ENCODE measurements around the gene ATP11A.
"Not testable (repeated sequence)": the region's sequence is repeated elsewhere in the genome, so short reads cannot be mapped to it uniquely, and the experiment has no call there.

Gene ATP11A

GRCh38 chr13:112883241-112883945 lies 193.6 kb downstream of the ATP11A start:
- no peak overlapping the region for H3K9ac ChIP-seq (ENCODE audit: low read depth, low read length)
- no peaks in the 10 kb centered on the region for H3K9me3 ChIP-seq (ENCODE audit: control insufficient read depth, insufficient read depth, low read length)
- H3K4me1 ChIP-seq (ENCODE audit: control insufficient read depth, insufficient read depth, low read length), result no peaks in the 10 kb centered on the region
- no peak overlapping the region for H3K4me3 ChIP-seq (ENCODE audit: low read depth, low read length)
- H3K27ac ChIP-seq (ENCODE audit: low read depth, low read length), result no peak overlapping the region
- no peaks in the 10 kb centered on the region for H3K27me3 ChIP-seq (ENCODE audit: control insufficient read depth, insufficient read depth, low read length)
- peaks cover 34% of the 10 kb centered on the region for H3K36me3 ChIP-seq (ENCODE audit: control insufficient read depth, insufficient read depth, low read length)

GRCh38 chr13:112884700-112885099 lies 194.9 kb downstream of the ATP11A start:
- not testable (repeated sequence) for H3K27me3 ChIP-seq (ENCODE audit: control insufficient read depth, insufficient read depth, low read length); H3K9ac ChIP-seq (ENCODE audit: low read depth, low read length); H3K27ac ChIP-seq (ENCODE audit: low read depth, low read length); H3K4me1 ChIP-seq (ENCODE audit: control insufficient read depth, insufficient read depth, low read length); H3K9me3 ChIP-seq (ENCODE audit: control insufficient read depth, insufficient read depth, low read length); H3K4me3 ChIP-seq (ENCODE audit: low read depth, low read length)
- peaks cover 28% of the 10 kb centered on the region for H3K36me3 ChIP-seq (ENCODE audit: control insufficient read depth, insufficient read depth, low read length)

GRCh38 chr13:112885242-112885781 lies 195.5 kb downstream of the ATP11A start:
- Histone ChIP-seq H3K36me3 (ENCODE audit: control insufficient read depth, insufficient read depth, low read length) (peaks cover 24% of the 10 kb centered on the region), H3K4me1 (ENCODE audit: control insufficient read depth, insufficient read depth, low read length) (no peaks in the 10 kb centered on the region), H3K27me3 (ENCODE audit: control insufficient read depth, insufficient read depth, low read length) (peaks cover 1% of the 10 kb centered on the region; the same call in 1 of the 2 replicates), H3K4me3 (ENCODE audit: low read depth, low read length) (no peak overlapping the region), H3K9ac (ENCODE audit: low read depth, low read length) (no peak overlapping the region), H3K27ac (ENCODE audit: low read depth, low read length) (no peak overlapping the region), H3K9me3 (ENCODE audit: control insufficient read depth, insufficient read depth, low read length) (no peaks in the 10 kb centered on the region)

GRCh38 chr13:112885782-112886268 lies 196.0 kb downstream of the ATP11A start:
- Histone ChIP-seq H3K9ac (ENCODE audit: low read depth, low read length) (no peak overlapping the region), H3K4me3 (ENCODE audit: low read depth, low read length) (no peak overlapping the region; the same call in 1 of the 2 replicates), H3K4me1 (ENCODE audit: control insufficient read depth, insufficient read depth, low read length) (peaks cover 4% of the 10 kb centered on the region; the same call in 1 of the 2 replicates), H3K27ac (ENCODE audit: low read depth, low read length) (peak overlapping the region; percentile 54), H3K9me3 (ENCODE audit: control insufficient read depth, insufficient read depth, low read length) (no peaks in the 10 kb centered on the region), H3K36me3 (ENCODE audit: control insufficient read depth, insufficient read depth, low read length) (peaks cover 19% of the 10 kb centered on the region), H3K27me3 (ENCODE audit: control insufficient read depth, insufficient read depth, low read length) (peaks cover 6% of the 10 kb centered on the region)

- H3K4me3 ChIP-seq (ENCODE audit: low read depth, low read length), result no peak overlapping the region
- no peaks in the 10 kb centered on the region for H3K9me3 ChIP-seq (ENCODE audit: control insufficient read depth, insufficient read depth, low read length)
- H3K36me3 ChIP-seq (ENCODE audit: control insufficient read depth, insufficient read depth, low read length), result peaks cover 9% of the 10 kb centered on the region; the same call in 1 of the 2 replicates
- peaks cover 17% of the 10 kb centered on the region for H3K4me1 ChIP-seq (ENCODE audit: control insufficient read depth, insufficient read depth, low read length)
- H3K9ac ChIP-seq (ENCODE audit: low read depth, low read length), result no peak overlapping the region
- H3K27me3 ChIP-seq (ENCODE audit: control insufficient read depth, insufficient read depth, low read length), result peaks cover 18% of the 10 kb centered on the region
- no peak overlapping the region for H3K27ac ChIP-seq (ENCODE audit: low read depth, low read length)
Observed at GRCh38 chr13:112887151-112887550, 197.3 kb downstream of the ATP11A start.

- Histone ChIP-seq H3K27me3 (ENCODE audit: control insufficient read depth, insufficient read depth, low read length) (peaks cover 22% of the 10 kb centered on the region), H3K36me3 (ENCODE audit: control insufficient read depth, insufficient read depth, low read length) (0 out of 2 replicates have a peak, but pooled peaks cover 5% of the 10 kb centered on the region), H3K9me3 (ENCODE audit: control insufficient read depth, insufficient read depth, low read length) (no peaks in the 10 kb centered on the region), H3K9ac (ENCODE audit: low read depth, low read length) (no peak overlapping the region), H3K4me3 (ENCODE audit: low read depth, low read length) (no peak overlapping the region), H3K4me1 (ENCODE audit: control insufficient read depth, insufficient read depth, low read length) (peaks cover 21% of the 10 kb centered on the region), H3K27ac (ENCODE audit: low read depth, low read length) (no peak overlapping the region)
Observed at GRCh38 chr13:112887557-112887991, 197.7 kb downstream of the ATP11A start.

- H3K36me3 ChIP-seq (ENCODE audit: control insufficient read depth, insufficient read depth, low read length), result 0 out of 2 replicates have a peak, but pooled peaks cover 5% of the 10 kb centered on the region
- H3K27me3 ChIP-seq (ENCODE audit: control insufficient read depth, insufficient read depth, low read length), result peaks cover 28% of the 10 kb centered on the region
- no peak overlapping the region for H3K27ac ChIP-seq (ENCODE audit: low read depth, low read length)
Observed at GRCh38 chr13:112888238-112889111, 198.6 kb downstream of the ATP11A start.

GRCh38 chr13:112889351-112890290 lies 199.8 kb downstream of the ATP11A start:
- 0 out of 2 replicates have a peak, but pooled peaks cover 5% of the 10 kb centered on the region for H3K36me3 ChIP-seq (ENCODE audit: control insufficient read depth, insufficient read depth, low read length)
- no peak overlapping the region for H3K27ac ChIP-seq (ENCODE audit: low read depth, low read length)
- peaks cover 34% of the 10 kb centered on the region for H3K4me1 ChIP-seq (ENCODE audit: control insufficient read depth, insufficient read depth, low read length)
- no peak overlapping the region for H3K9ac ChIP-seq (ENCODE audit: low read depth, low read length)
- no peaks in the 10 kb centered on the region for H3K9me3 ChIP-seq (ENCODE audit: control insufficient read depth, insufficient read depth, low read length)
- H3K27me3 ChIP-seq (ENCODE audit: control insufficient read depth, insufficient read depth, low read length), result peaks cover 28% of the 10 kb centered on the region
- H3K4me3 ChIP-seq (ENCODE audit: low read depth, low read length), result no peak overlapping the region

More at GRCh38 chr13:112888238-112889111, 198.6 kb downstream of the ATP11A start:
- Histone ChIP-seq H3K9ac (ENCODE audit: low read depth, low read length) (no peak overlapping the region), H3K4me1 (ENCODE audit: control insufficient read depth, insufficient read depth, low read length) (peaks cover 30% of the 10 kb centered on the region), H3K4me3 (ENCODE audit: low read depth, low read length) (no peak overlapping the region), H3K9me3 (ENCODE audit: control insufficient read depth, insufficient read depth, low read length) (no peaks in the 10 kb centered on the region)

- Histone ChIP-seq H3K4me1 (ENCODE audit: control insufficient read depth, insufficient read depth, low read length) (peaks cover 38% of the 10 kb centered on the region), H3K36me3 (ENCODE audit: control insufficient read depth, insufficient read depth, low read length) (no peaks in the 10 kb centered on the region), H3K27me3 (ENCODE audit: control insufficient read depth, insufficient read depth, low read length) (peaks cover 28% of the 10 kb centered on the region), H3K4me3 (ENCODE audit: low read depth, low read length) (no peak overlapping the region), H3K9me3 (ENCODE audit: control insufficient read depth, insufficient read depth, low read length) (no peaks in the 10 kb centered on the region), H3K27ac (ENCODE audit: low read depth, low read length) (peak overlapping the region; percentile 89), H3K9ac (ENCODE audit: low read depth, low read length) (no peak overlapping the region)
Observed at GRCh38 chr13:112890316-112891145, 200.7 kb downstream of the ATP11A start.
